SIG-M5 treated with dmso at 0.1 percent for 504 hours (cell line): ENCODE data around the gene RHBDD1.
A peak's percentile ranks its signal among the peaks of the same experiment; 100 is the strongest.
"Not testable (repeated sequence)": the region's sequence is repeated elsewhere in the genome, so short reads cannot be mapped to it uniquely, and the experiment has no call there.

Experiments used
- DNase-seq: peaks from one replicate; lab custom pipeline; 2025; ENCODE audit not compliant: unreplicated experiment; lab: John Stamatoyannopoulos, UW

The RHBDD1 gene

GRCh38 chr2:226799211-226799975 is 36.5 kb upstream of the RHBDD1 start, which contains the start of gene IRS1:
IRS1 (minus strand) TSS chr2:226799820; CDS start chr2:226798738, 1,082 bp downstream.
- peak; percentile 65 for DNase-seq

- peak; percentile 45 for DNase-seq
Observed at GRCh38 chr2:226799976-226800940, 35.6 kb upstream of the RHBDD1 start.

- DNase-seq = peak; percentile 90
Observed at GRCh38 chr2:226800941-226801784, 34.7 kb upstream of the RHBDD1 start.

- peak; percentile 94 for DNase-seq
Observed at GRCh38 chr2:226802573-226802972, 33.3 kb upstream of the RHBDD1 start.

- DNase-seq = no peak
Observed at GRCh38 chr2:226803410-226803809, 32.4 kb upstream of the RHBDD1 start.

- no peak for DNase-seq
Observed at GRCh38 chr2:226813148-226813701, 22.6 kb upstream of the RHBDD1 start.

GRCh38 chr2:226818930-226819329 is 16.9 kb upstream of the RHBDD1 start:
- no peak for DNase-seq

GRCh38 chr2:226825056-226825455 is 10.8 kb upstream of the RHBDD1 start:
- DNase-seq = no peak

- no peak for DNase-seq
Observed at GRCh38 chr2:226828191-226828590, 7.7 kb upstream of the RHBDD1 start.

GRCh38 chr2:226829721-226830631 is 5.9 kb upstream of the RHBDD1 start:
- DNase-seq = peak; percentile 48

GRCh38 chr2:226831266-226831665 is 4.6 kb upstream of the RHBDD1 start:
- DNase-seq = no peak

GRCh38 chr2:226832061-226832460 is 3.8 kb upstream of the RHBDD1 start:
- no peak for DNase-seq

- not testable (repeated sequence) for DNase-seq
Observed at GRCh38 chr2:226834880-226835279, 974 bp upstream of the RHBDD1 start.

GRCh38 chr2:226835420-226835795 is 446 bp upstream of the RHBDD1 start:
- no peak for DNase-seq

- DNase-seq = no peak
Observed at GRCh38 chr2:226836548-226836885, 663 bp downstream of the RHBDD1 start.

GRCh38 chr2:226837334-226837733 is 1.5 kb downstream of the RHBDD1 start:
- no peak for DNase-seq

GRCh38 chr2:226837787-226838603 is 2.1 kb downstream of the RHBDD1 start:
- no peak for DNase-seq

- no peak for DNase-seq
Observed at GRCh38 chr2:226838722-226839121, 2.9 kb downstream of the RHBDD1 start.

GRCh38 chr2:226839161-226839560 is 3.3 kb downstream of the RHBDD1 start:
- no peak for DNase-seq
